HFFc6 (cell line): ENCODE data around the gene CADM1. TPM values are rescaled to one million over a fixed set of nuclear protein-coding genes. Genes with fewer than 3 reads are reported as not detected.

Experiments
- DNase-seq: peaks from one replicate; pipeline ENCODE4 v3.0.0-alpha.2; 2018
- H3K27ac Mint-ChIP-seq: 2 replicates; pipeline ENCODE4 v1.8.0; 2020; ENCODE audit warnings: mild to moderate bottlenecking, mixed read lengths
- H3K27me3 Mint-ChIP-seq: 2 replicates; pipeline ENCODE4 v1.8.0; 2021; ENCODE audit warnings: mild to moderate bottlenecking, moderate library complexity, mixed read lengths; ENCODE audit not compliant: insufficient read depth
- H3K36me3 Mint-ChIP-seq: 2 replicates; pipeline ENCODE4 v1.8.0; 2021; ENCODE audit warnings: low read depth, mixed read lengths
- H3K4me1 Mint-ChIP-seq: 2 replicates; pipeline ENCODE4 v1.8.0; 2020; ENCODE audit warnings: low read depth, mixed read lengths
- H3K4me3 Mint-ChIP-seq: 2 replicates; pipeline ENCODE4 v1.8.0; 2020; ENCODE audit warnings: mild to moderate bottlenecking, moderate library complexity, mixed read lengths
- H3K9me3 Mint-ChIP-seq: 2 replicates; pipeline ENCODE4 v1.8.0; 2020; ENCODE audit warnings: mild to moderate bottlenecking, mixed read lengths
- total RNA-seq, 6 experiments: library from RNA; stranded (reverse); fragmentation: NEBNext Ultra II Directional; extraction: Animal tissue kit (Norgen Biotek cat#: 25700); gene quantifications; 2 replicates in 1 of 6; 3 replicates in 5 of 6; pipeline ENCODE4 v1.2.3, GENCODE V29; 2021
- TF ChIP-seq, protein P1 (sequence below): fragments of 200-600 bp; sonication (generic); IDR thresholded peaks from 2 replicates; pipeline ENCODE4 v1.5.0; 2021; ENCODE audit warnings: antibody characterized with exemption, mild to moderate bottlenecking

The CADM1 gene
- total RNA-seq, 6 experiments from 2014 or later: not detected

DNA sequence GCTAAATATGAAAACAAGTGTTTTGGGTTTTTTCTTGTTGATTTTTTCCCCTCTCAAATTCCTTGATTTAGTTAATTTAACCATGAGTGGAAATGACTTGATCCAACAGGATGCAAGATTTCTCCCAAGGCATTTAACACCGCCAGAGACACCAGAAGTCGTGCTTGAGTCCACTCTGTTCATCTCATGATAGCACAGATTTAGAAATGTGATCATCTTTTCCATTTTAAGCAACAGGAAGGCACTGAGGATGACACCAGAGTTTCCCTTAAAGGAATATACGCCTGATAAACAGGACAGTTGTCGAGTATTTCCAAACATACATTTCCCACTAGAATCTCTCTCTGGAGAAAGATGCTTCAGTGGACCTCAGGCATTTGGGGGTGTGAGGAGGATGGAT is 318.7 kb downstream of the CADM1 start:
- no peak for DNase-seq
- Mint-ChIP-seq H3K4me3 (no peak overlapping the region), H3K36me3 (no peaks in the 10 kb centered on the region), H3K27ac (no peak overlapping the region), H3K4me1 (no peaks in the 10 kb centered on the region), H3K27me3 (no peaks in the 10 kb centered on the region), H3K9me3 (peaks cover 34% of the 10 kb centered on the region)
- TF ChIP-seq, protein P1, sequence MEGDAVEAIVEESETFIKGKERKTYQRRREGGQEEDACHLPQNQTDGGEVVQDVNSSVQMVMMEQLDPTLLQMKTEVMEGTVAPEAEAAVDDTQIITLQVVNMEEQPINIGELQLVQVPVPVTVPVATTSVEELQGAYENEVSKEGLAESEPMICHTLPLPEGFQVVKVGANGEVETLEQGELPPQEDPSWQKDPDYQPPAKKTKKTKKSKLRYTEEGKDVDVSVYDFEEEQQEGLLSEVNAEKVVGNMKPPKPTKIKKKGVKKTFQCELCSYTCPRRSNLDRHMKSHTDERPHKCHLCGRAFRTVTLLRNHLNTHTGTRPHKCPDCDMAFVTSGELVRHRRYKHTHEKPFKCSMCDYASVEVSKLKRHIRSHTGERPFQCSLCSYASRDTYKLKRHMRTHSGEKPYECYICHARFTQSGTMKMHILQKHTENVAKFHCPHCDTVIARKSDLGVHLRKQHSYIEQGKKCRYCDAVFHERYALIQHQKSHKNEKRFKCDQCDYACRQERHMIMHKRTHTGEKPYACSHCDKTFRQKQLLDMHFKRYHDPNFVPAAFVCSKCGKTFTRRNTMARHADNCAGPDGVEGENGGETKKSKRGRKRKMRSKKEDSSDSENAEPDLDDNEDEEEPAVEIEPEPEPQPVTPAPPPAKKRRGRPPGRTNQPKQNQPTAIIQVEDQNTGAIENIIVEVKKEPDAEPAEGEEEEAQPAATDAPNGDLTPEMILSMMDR: no peak

DNA sequence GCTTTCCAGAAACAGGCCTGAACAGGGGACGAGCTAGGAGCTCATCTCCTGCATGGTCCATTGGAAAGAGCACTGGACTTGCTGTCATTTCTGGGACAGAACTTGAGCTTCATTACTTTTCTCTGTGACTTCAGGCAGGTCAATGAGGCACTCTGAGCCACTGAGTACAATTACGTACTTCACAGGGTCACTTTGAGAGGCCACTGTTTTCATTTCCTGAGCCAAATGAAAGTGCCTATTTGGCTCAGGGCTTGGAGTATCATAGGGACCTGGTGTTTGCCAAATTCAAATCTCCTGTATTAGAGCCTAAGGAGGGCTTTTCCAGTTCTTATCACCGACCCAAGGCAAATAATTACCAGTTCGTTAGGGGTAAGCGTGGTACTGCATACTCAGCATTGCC is 319.3 kb downstream of the CADM1 start:
- peaks cover 40% of the 10 kb centered on the region for H3K9me3 Mint-ChIP-seq
- no peaks in the 10 kb centered on the region for H3K36me3 Mint-ChIP-seq
- no peaks in the 10 kb centered on the region for H3K4me1 Mint-ChIP-seq
- H3K4me3 Mint-ChIP-seq: no peak overlapping the region
- no peak overlapping the region for H3K27ac Mint-ChIP-seq
- TF ChIP-seq, protein P1: no peak
- no peaks in the 10 kb centered on the region for H3K27me3 Mint-ChIP-seq
- no peak for DNase-seq

DNA sequence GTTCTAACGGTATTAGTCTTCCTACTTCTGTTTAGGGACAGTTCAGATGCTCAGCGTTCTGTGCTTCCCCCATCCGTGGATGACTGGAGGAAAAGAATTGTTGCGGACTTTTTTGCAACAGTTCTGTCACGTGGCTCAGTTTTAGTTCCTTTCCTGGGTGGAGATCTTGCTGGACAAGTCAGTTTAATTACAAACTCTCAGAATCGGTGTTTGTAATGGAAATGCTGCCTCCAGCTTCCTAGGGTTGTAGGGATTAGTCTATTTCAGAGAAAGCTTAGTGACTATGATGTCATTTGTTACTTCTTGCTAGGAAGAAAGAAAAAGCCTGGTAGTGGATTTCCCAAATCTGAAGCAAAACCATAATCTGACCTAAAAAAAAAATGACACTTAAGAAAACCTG is 320.4 kb downstream of the CADM1 start:
- no peaks in the 10 kb centered on the region for H3K36me3 Mint-ChIP-seq

DNA sequence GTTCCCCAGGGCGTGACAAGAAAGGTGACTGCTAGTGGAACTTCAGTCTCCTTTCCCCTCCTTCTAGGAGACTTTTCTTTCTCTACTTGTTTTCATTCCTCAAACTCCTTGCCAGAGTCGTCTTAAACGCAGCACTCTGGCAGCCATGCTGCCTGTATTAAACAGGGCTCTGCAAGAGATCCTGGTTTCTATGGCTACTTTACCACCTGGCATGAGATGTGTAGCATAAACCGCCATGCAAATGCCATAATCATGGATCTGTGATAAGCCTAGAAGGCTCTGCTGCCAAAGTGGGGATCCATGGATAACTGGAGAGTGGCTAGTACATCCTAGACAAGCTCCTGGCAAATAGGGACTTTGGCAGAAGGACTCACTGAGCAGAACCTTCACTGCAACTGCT is 321.1 kb downstream of the CADM1 start:
- Mint-ChIP-seq H3K4me3 (no peak overlapping the region), H3K27ac (no peak overlapping the region), H3K36me3 (no peaks in the 10 kb centered on the region), H3K4me1 (no peaks in the 10 kb centered on the region), H3K27me3 (no peaks in the 10 kb centered on the region), H3K9me3 (peaks cover 45% of the 10 kb centered on the region)
- TF ChIP-seq, protein P1: no peak
- DNase-seq: no peak

More for the DNA sequence above, 320.4 kb downstream of the CADM1 start:
- peaks cover 40% of the 10 kb centered on the region for H3K9me3 Mint-ChIP-seq
- H3K4me3 Mint-ChIP-seq: no peak overlapping the region
- no peaks in the 10 kb centered on the region for H3K4me1 Mint-ChIP-seq
- no peak overlapping the region for H3K27ac Mint-ChIP-seq
- H3K27me3 Mint-ChIP-seq: no peaks in the 10 kb centered on the region
- TF ChIP-seq, protein P1: no peak
- DNase-seq: no peak

DNA sequence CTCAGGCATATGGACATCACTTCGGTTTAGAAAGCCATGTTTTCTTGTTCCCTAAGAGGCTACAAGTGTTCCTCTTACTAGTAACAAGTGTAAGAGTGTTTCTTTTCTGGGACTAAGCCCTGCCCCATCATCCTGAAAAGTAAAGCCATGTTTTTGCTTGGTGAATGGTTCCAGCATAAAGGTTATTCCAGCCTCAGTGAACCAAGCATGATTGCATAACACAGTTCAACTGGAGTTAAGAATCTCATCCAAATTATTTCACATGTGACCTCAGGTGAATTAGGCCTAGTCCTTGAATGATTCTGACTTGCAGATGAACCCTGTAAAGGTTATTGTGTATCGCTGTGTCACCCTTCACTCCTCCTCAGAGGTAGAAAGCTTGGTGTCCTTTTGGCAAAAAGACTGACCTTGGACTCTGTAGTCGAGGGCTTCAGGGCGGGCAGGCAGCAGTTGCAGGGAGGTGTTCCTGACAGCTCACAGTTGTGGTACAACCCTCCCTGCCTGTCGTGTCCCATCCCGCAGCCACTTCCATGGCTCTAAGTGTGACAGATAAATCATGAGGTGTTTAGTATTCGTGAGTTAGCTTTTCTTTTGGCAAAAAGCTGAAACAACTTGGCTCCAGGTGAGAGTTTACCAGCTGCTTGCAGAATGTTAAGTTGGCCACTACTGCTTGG is 321.8 kb downstream of the CADM1 start:
- no peaks in the 10 kb centered on the region for H3K4me1 Mint-ChIP-seq
- no peak for DNase-seq
- H3K36me3 Mint-ChIP-seq: no peaks in the 10 kb centered on the region
- no peak overlapping the region for H3K27ac Mint-ChIP-seq
- TF ChIP-seq, protein P1: no peak
- H3K27me3 Mint-ChIP-seq: no peaks in the 10 kb centered on the region
- H3K4me3 Mint-ChIP-seq: no peak overlapping the region
- peaks cover 45% of the 10 kb centered on the region for H3K9me3 Mint-ChIP-seq
